HCT116 (cell line): ENCODE data around the gene ATRN.

Experiments
- FOSL1 ChIP-seq: IDR thresholded peaks from 2 replicates; pipeline ENCODE4 v1.6.1; 2012; ENCODE audit warnings: low read depth
- POLR2AphosphoS5 ChIP-seq: IDR thresholded peaks from 2 replicates; pipeline ENCODE4 v1.6.1; 2011; ENCODE audit warnings: mild to moderate bottlenecking, low read depth, low read length, moderate library complexity
- YY1 ChIP-seq: IDR thresholded peaks from 2 replicates; pipeline ENCODE4 v1.6.1; 2011; ENCODE audit warnings: low read length, low read depth, moderate library complexity, mild to moderate bottlenecking; ENCODE audit not compliant: insufficient replicate concordance; ENCODE audit errors: extremely low read depth
- ZBTB33 ChIP-seq: IDR thresholded peaks from 2 replicates; pipeline ENCODE4 v1.6.1; 2011; ENCODE audit warnings: mild to moderate bottlenecking, low read length, moderate library complexity; ENCODE audit not compliant: insufficient replicate concordance; ENCODE audit errors: extremely low read depth
- ZFX ChIP-seq: fragments of 450-650 bp; IDR thresholded peaks from 2 replicates; pipeline ENCODE4 v1.6.1; 2017
- ZNF274 ChIP-seq: fragments of 200-500 bp; sonication (Bioruptor generic); IDR thresholded peaks from 2 replicates; pipeline ENCODE4 v1.6.1; 2014; ENCODE audit warnings: mild to moderate bottlenecking, low read depth, low read length, inconsistent platforms
- TF ChIP-seq, protein P1 (sequence below): IDR thresholded peaks from 2 replicates; pipeline ENCODE4 v1.6.1; 2012
- TF ChIP-seq, protein P2 (sequence below), 3 experiments: fragments of 200-600 bp in 1 of 3; sonication (generic) in 1 of 3; IDR thresholded peaks in 2 of 3; conservative IDR thresholded peaks in 1 of 3; 2 replicates each; pipeline ENCODE4 v1.5.1; 2012 to 2017; ENCODE audit warnings: low read depth in 2 of 3, low read length in 2 of 3, antibody characterized with exemption in 1 of 3, borderline replicate concordance in 1 of 3, control low read depth in 1 of 3, mild to moderate bottlenecking in 1 of 3, mixed read lengths in 1 of 3, mixed run types in 1 of 3, moderate library complexity in 1 of 3; ENCODE audit not compliant: insufficient read depth in 1 of 3
- TF ChIP-seq, protein P3 (sequence below): IDR thresholded peaks from 2 replicates; pipeline ENCODE4 v1.6.1; 2012; ENCODE audit warnings: low read depth

GRCh38 chr20:3653921-3654320, 183.1 kb downstream of the ATRN start:
- no peak for TF ChIP-seq ZBTB33
- TF ChIP-seq, protein P1, sequence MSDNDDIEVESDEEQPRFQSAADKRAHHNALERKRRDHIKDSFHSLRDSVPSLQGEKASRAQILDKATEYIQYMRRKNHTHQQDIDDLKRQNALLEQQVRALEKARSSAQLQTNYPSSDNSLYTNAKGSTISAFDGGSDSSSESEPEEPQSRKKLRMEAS: no peak
- no peak for TF ChIP-seq ZFX
- TF ChIP-seq, protein P2, sequence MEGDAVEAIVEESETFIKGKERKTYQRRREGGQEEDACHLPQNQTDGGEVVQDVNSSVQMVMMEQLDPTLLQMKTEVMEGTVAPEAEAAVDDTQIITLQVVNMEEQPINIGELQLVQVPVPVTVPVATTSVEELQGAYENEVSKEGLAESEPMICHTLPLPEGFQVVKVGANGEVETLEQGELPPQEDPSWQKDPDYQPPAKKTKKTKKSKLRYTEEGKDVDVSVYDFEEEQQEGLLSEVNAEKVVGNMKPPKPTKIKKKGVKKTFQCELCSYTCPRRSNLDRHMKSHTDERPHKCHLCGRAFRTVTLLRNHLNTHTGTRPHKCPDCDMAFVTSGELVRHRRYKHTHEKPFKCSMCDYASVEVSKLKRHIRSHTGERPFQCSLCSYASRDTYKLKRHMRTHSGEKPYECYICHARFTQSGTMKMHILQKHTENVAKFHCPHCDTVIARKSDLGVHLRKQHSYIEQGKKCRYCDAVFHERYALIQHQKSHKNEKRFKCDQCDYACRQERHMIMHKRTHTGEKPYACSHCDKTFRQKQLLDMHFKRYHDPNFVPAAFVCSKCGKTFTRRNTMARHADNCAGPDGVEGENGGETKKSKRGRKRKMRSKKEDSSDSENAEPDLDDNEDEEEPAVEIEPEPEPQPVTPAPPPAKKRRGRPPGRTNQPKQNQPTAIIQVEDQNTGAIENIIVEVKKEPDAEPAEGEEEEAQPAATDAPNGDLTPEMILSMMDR (IDR thresholded peaks at IDR 0.05 in 2 of 3, conservative IDR thresholded peaks at IDR 0.05 in 1 of 3; ENCODE audit: borderline replicate concordance in 1 of 3, insufficient read depth in 1 of 3, low read depth in 2 of 3, low read length in 2 of 3): no peak
- TF ChIP-seq POLR2AphosphoS5: no peak
- TF ChIP-seq, protein P3, sequence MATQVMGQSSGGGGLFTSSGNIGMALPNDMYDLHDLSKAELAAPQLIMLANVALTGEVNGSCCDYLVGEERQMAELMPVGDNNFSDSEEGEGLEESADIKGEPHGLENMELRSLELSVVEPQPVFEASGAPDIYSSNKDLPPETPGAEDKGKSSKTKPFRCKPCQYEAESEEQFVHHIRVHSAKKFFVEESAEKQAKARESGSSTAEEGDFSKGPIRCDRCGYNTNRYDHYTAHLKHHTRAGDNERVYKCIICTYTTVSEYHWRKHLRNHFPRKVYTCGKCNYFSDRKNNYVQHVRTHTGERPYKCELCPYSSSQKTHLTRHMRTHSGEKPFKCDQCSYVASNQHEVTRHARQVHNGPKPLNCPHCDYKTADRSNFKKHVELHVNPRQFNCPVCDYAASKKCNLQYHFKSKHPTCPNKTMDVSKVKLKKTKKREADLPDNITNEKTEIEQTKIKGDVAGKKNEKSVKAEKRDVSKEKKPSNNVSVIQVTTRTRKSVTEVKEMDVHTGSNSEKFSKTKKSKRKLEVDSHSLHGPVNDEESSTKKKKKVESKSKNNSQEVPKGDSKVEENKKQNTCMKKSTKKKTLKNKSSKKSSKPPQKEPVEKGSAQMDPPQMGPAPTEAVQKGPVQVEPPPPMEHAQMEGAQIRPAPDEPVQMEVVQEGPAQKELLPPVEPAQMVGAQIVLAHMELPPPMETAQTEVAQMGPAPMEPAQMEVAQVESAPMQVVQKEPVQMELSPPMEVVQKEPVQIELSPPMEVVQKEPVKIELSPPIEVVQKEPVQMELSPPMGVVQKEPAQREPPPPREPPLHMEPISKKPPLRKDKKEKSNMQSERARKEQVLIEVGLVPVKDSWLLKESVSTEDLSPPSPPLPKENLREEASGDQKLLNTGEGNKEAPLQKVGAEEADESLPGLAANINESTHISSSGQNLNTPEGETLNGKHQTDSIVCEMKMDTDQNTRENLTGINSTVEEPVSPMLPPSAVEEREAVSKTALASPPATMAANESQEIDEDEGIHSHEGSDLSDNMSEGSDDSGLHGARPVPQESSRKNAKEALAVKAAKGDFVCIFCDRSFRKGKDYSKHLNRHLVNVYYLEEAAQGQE: no peak
- no peak for TF ChIP-seq FOSL1
- no peak for TF ChIP-seq ZNF274
- TF ChIP-seq YY1: no peak
